ENCODE results near the gene UBE2E2. TPM values are rescaled to one million over a fixed set of nuclear protein-coding genes. Genes with fewer than 3 reads are reported as not detected.

The UBE2E2 gene
- total RNA-seq, 2 experiments from 2014 or later: 41.1 to 48.8 TPM

DNA sequence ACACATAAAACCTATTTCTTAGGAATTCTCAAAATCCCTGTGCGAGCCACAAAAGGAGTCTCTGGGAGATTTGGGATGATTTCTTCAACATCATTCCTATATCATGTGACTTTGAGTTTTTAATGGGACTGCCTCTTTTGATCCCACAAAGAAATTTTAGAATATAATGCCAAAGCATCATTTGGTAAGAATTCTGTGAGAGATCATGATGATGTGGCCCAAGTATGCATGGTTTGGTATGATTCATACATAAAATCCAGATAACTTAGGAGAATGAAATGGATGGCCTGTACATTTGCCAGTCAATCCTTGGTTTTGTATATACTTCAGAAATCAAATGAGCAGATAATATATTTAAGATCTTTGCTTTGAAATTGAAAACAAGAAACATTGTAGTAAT lies 61.3 kb downstream of the UBE2E2 start:
- Histone ChIP-seq H3K4me3 (ENCODE audit: low read depth, low read length, poor library complexity, severe bottlenecking) (no peak overlapping the region), H3K4me1 (ENCODE audit: insufficient read depth, low read length, poor library complexity, severe bottlenecking) (no peaks in the 10 kb centered on the region), H3K9me3 (ENCODE audit: low read length) (0 out of 2 replicates have a peak, but pooled peaks cover 17% of the 10 kb centered on the region), H3K36me3 (ENCODE audit: insufficient read depth, low read length) (peaks cover 7% of the 10 kb centered on the region; the same call in 1 of the 2 replicates), H3K27ac (ENCODE audit: low read depth, low read length, poor library complexity, severe bottlenecking) (no peak overlapping the region), H3K4me2 (ENCODE audit: low read length) (no peak overlapping the region), H2AFZ (ENCODE audit: low read length) (no peak overlapping the region), H4K20me1 (ENCODE audit: insufficient read depth, low read length) (no peaks in the 10 kb centered on the region), H3K9me2 (ENCODE audit: insufficient read depth, low read length) (no peaks in the 10 kb centered on the region), H3K79me2 (ENCODE audit: insufficient read depth, low read depth, low read length) (peaks cover 48% of the 10 kb centered on the region; the same call in 1 of the 2 replicates)
- BruUV-seq (replicated peaks): no TSS peak
- intact Hi-C loops (cut with micrococcal nuclease; ENCODE audit: unreplicated experiment): no loop called here
- ChIA-PET CTCF (ENCODE audit: unreplicated experiment) (no interaction called here), POLR2A (interaction anchor here (1.3 kb wide), 1 partner anchor 8 kb away, joined by 3 read pairs; no protein-coding TSS in a partner anchor)
- TF ChIP-seq, protein P1, sequence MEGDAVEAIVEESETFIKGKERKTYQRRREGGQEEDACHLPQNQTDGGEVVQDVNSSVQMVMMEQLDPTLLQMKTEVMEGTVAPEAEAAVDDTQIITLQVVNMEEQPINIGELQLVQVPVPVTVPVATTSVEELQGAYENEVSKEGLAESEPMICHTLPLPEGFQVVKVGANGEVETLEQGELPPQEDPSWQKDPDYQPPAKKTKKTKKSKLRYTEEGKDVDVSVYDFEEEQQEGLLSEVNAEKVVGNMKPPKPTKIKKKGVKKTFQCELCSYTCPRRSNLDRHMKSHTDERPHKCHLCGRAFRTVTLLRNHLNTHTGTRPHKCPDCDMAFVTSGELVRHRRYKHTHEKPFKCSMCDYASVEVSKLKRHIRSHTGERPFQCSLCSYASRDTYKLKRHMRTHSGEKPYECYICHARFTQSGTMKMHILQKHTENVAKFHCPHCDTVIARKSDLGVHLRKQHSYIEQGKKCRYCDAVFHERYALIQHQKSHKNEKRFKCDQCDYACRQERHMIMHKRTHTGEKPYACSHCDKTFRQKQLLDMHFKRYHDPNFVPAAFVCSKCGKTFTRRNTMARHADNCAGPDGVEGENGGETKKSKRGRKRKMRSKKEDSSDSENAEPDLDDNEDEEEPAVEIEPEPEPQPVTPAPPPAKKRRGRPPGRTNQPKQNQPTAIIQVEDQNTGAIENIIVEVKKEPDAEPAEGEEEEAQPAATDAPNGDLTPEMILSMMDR (conservative IDR thresholded peaks at IDR 0.05; ENCODE audit: low read length): no peak
- TF ChIP-seq EZH2phosphoT487 (IDR thresholded peaks at IDR 0.05; ENCODE audit: borderline replicate concordance, low read depth, low read length): no peak
- DNase-seq (ENCODE audit: low spot score): no peak

DNA sequence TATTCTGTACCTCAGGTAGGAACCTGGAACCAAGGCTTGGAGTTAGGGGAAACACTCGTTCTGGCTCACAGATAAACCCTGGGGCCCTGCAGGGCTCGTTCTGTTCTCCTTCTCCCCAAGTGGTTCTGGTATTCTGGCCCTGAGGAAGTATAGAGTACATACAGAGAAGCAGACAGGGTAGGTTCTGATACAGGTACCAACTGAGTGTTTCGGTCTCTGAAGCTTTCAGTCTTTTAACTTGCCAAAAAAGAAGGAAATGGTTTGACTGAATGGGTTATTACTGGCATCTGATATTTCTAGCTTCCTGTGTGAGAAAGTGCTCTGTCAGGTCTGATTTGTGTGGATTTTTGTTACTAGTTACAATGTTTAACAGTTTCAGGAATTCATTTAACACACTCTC lies 67.3 kb downstream of the UBE2E2 start:
- Histone ChIP-seq H3K4me3 (ENCODE audit: low read depth, low read length, poor library complexity, severe bottlenecking) (no peak overlapping the region), H2AFZ (ENCODE audit: low read length) (no peak overlapping the region), H3K4me1 (ENCODE audit: insufficient read depth, low read length, poor library complexity, severe bottlenecking) (no peaks in the 10 kb centered on the region), H3K9me2 (ENCODE audit: insufficient read depth, low read length) (no peaks in the 10 kb centered on the region), H3K79me2 (ENCODE audit: insufficient read depth, low read depth, low read length) (no peaks in the 10 kb centered on the region), H3K4me2 (ENCODE audit: low read length) (no peak overlapping the region), H3K9me3 (ENCODE audit: low read length) (peaks cover 15% of the 10 kb centered on the region; the same call in 1 of the 2 replicates), H3K27ac (ENCODE audit: low read depth, low read length, poor library complexity, severe bottlenecking) (no peak overlapping the region), H4K20me1 (ENCODE audit: insufficient read depth, low read length) (no peaks in the 10 kb centered on the region), H3K36me3 (ENCODE audit: insufficient read depth, low read length) (peaks cover 22% of the 10 kb centered on the region)
- no TSS peak for BruUV-seq (replicated peaks)
- no peak for DNase-seq (ENCODE audit: low spot score)
- intact Hi-C loops (cut with micrococcal nuclease; ENCODE audit: unreplicated experiment): no loop called here
- POLR2A ChIA-PET: no interaction called here
- CTCF ChIA-PET (ENCODE audit: unreplicated experiment): no interaction called here
- TF ChIP-seq, protein P1 (conservative IDR thresholded peaks at IDR 0.05; ENCODE audit: low read length): no peak
- TF ChIP-seq EZH2phosphoT487 (IDR thresholded peaks at IDR 0.05; ENCODE audit: borderline replicate concordance, low read depth, low read length): no peak

DNA sequence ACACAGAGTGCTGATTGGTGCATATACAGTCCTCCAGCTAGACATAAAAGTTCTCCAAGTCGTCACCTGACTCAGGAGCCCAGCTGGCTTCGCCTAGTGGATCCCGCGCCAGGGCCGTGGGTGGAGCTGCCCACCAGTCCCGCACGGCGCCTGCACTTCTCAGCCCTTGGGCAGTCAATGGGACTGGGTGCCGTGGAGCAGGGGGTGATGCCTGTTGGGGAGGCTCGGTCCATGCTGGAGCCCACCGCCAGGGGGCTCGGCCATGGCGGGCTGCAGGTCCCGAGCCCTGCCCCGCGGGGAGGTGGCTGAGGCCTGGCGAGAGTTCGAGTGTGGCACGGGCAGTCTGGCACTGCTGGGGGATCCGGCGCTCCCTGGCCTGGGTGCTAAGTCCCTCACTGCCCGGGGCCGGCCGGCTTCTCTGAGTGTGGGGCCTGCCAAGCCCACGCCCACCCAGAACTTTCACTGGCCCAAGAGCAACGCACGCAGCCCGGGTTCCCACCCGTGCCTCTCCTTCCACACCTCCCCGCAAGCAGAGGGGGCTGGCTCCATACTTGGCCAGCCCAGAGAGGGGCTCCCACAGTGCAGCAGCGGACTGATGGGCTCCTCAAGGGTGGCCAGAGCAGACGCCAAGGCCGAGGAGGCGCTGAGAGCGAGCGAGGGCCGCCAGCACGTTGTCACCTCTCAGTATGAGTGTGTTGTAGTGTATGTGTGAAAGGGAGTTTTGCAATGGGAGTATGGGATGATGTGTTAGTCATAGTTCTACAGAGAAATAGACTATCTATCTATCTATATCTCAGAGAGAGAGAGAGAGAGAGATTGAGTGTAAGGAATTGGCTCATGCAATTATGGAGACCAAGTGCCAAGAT lies 69.0 kb downstream of the UBE2E2 start:
- H3K9me2 ChIP-seq (ENCODE audit: insufficient read depth, low read length): no peaks in the 10 kb centered on the region
- H3K79me2 ChIP-seq (ENCODE audit: insufficient read depth, low read depth, low read length): peaks cover 3% of the 10 kb centered on the region; the same call in 1 of the 2 replicates
- no peaks in the 10 kb centered on the region for H4K20me1 ChIP-seq (ENCODE audit: insufficient read depth, low read length)
- H2AFZ ChIP-seq (ENCODE audit: low read length): no peak overlapping the region
- ChIA-PET POLR2A (interaction anchor here (0.8 to 1.0 kb wide), 3 partner anchors 16 to 112 kb away, joined by 3 to 4 read pairs (median 3); no protein-coding TSS in a partner anchor), CTCF (ENCODE audit: unreplicated experiment) (no interaction called here)
- peaks cover 15% of the 10 kb centered on the region; the same call in 1 of the 2 replicates for H3K9me3 ChIP-seq (ENCODE audit: low read length)
- intact Hi-C loops (cut with micrococcal nuclease; ENCODE audit: unreplicated experiment): no loop called here
- H3K4me2 ChIP-seq (ENCODE audit: low read length): no peak overlapping the region
- no peak overlapping the region for H3K4me3 ChIP-seq (ENCODE audit: low read depth, low read length, poor library complexity, severe bottlenecking)
- no peak overlapping the region for H3K27ac ChIP-seq (ENCODE audit: low read depth, low read length, poor library complexity, severe bottlenecking)
- no peaks in the 10 kb centered on the region for H3K4me1 ChIP-seq (ENCODE audit: insufficient read depth, low read length, poor library complexity, severe bottlenecking)
- no peak for TF ChIP-seq EZH2phosphoT487 (IDR thresholded peaks at IDR 0.05; ENCODE audit: borderline replicate concordance, low read depth, low read length)
- TF ChIP-seq, protein P1 (conservative IDR thresholded peaks at IDR 0.05; ENCODE audit: low read length): no peak
- peaks cover 22% of the 10 kb centered on the region for H3K36me3 ChIP-seq (ENCODE audit: insufficient read depth, low read length)
- DNase-seq (ENCODE audit: low spot score): no peak
- no TSS peak for BruUV-seq (replicated peaks)

All from OCI-LY7 (cell line).